IMR-90 (cell line): ENCODE data around the gene UNC13A. TPM values are rescaled to one million over a fixed set of nuclear protein-coding genes. Genes with fewer than 3 reads are reported as not detected.

Source experiments
- ATAC-seq: fragments of 200-7000 bp; cut with Tn5 transposase; 2 replicates; pipeline ENCODE4 v1.9.1; 2020; ENCODE audit warnings: low read depth, mild to moderate bottlenecking, moderate library complexity
- Bru-seq: library from RNA; stranded (reverse); fragments of 400-500 nt; gene quantifications from one replicate; lab custom pipeline; 2021; lab: Mats Ljungman, UMichigan
- BruChase-seq, 2 experiments: library from RNA; stranded (reverse); fragments of 400-500 nt; gene quantifications; one replicate each; lab custom pipeline; 2021; lab: Mats Ljungman, UMichigan
- BruUV-seq: library from RNA; stranded (reverse); fragments of 400-500 nt; replicated peaks from 2 replicates; lab custom pipeline; 2021; lab: Mats Ljungman, UMichigan
- CTCF ChIA-PET: fragments of 300-600 bp; formaldehyde crosslinking; extraction: SDS; loops from one replicate; lab custom pipeline; 2021; ENCODE audit warnings: antibody characterized with exemption; lab: Yijun Ruan, JAX
- POLR2A ChIA-PET: fragments of 300-600 bp; sonication (Branson Sonifier 250); formaldehyde crosslinking; loops from one replicate; lab custom pipeline; 2022; ENCODE audit warnings: antibody characterized with exemption; ENCODE audit not compliant: unreplicated experiment; lab: Charles Lee
- DNase-seq: peaks from one replicate; pipeline ENCODE4 v3.0.0; 2013
- H2AFZ ChIP-seq: replicated peaks from 2 replicates; pipeline ENCODE3; 2013; ENCODE audit warnings: low read length, mild to moderate bottlenecking; ENCODE audit not compliant: poor library complexity
- H2AK5ac ChIP-seq: 2 replicates; pipeline ENCODE4 v1.6.1; 2013; ENCODE audit warnings: low read depth, low read length, inconsistent platforms
- H2AK9ac ChIP-seq: replicated peaks from 2 replicates; pipeline ENCODE3; 2013; ENCODE audit warnings: mild to moderate bottlenecking, low read depth, low read length, moderate library complexity; ENCODE audit not compliant: poor library complexity
- H2BK120ac ChIP-seq: 2 replicates; pipeline ENCODE4 v1.6.1; 2013; ENCODE audit warnings: low read depth, low read length, inconsistent platforms
- H2BK15ac ChIP-seq: 3 replicates; pipeline ENCODE4 v1.6.1; 2013; ENCODE audit warnings: low read depth, low read length, inconsistent platforms
- H2BK20ac ChIP-seq: 2 replicates; pipeline ENCODE4 v1.6.1; 2013; ENCODE audit warnings: low read depth, mild to moderate bottlenecking, inconsistent platforms, low read length, moderate library complexity
- H2BK5ac ChIP-seq: 2 replicates; pipeline ENCODE4 v1.6.1; 2013; ENCODE audit warnings: mild to moderate bottlenecking, low read depth, low read length, inconsistent platforms; ENCODE audit not compliant: poor library complexity, severe bottlenecking
- H3K14ac ChIP-seq: replicated peaks from 2 replicates; pipeline ENCODE4 v1.6.1; 2013; ENCODE audit warnings: low read depth, low read length, inconsistent platforms
- H3K18ac ChIP-seq: 2 replicates; pipeline ENCODE4 v1.6.1; 2013; ENCODE audit warnings: low read depth, low read length, control low read depth
- H3K23ac ChIP-seq: 2 replicates; pipeline ENCODE4 v1.6.1; 2013; ENCODE audit warnings: low read depth, low read length, inconsistent platforms
- H3K27ac ChIP-seq: 2 replicates; pipeline ENCODE4 v1.5.1; 2013; ENCODE audit warnings: mild to moderate bottlenecking, control low read depth, low read length; ENCODE audit not compliant: insufficient read depth
- H3K27me3 ChIP-seq: 2 replicates; pipeline ENCODE4 v1.6.1; 2013; ENCODE audit warnings: low read length; ENCODE audit not compliant: control insufficient read depth, insufficient read depth
- H3K36me3 ChIP-seq: 2 replicates; pipeline ENCODE4 v1.6.1; 2013; ENCODE audit warnings: low read length, mixed read lengths; ENCODE audit not compliant: control insufficient read depth, insufficient read depth
- H3K4ac ChIP-seq: 2 replicates; pipeline ENCODE4 v1.6.1; 2013; ENCODE audit warnings: low read depth, low read length, inconsistent platforms
- H3K4me1 ChIP-seq: 2 replicates; pipeline ENCODE4 v1.6.1; 2013; ENCODE audit warnings: low read length, mixed read lengths; ENCODE audit not compliant: control insufficient read depth, insufficient read depth
- H3K4me2 ChIP-seq: 2 replicates; pipeline ENCODE4 v1.6.1; 2013; ENCODE audit warnings: low read depth, mild to moderate bottlenecking, control low read depth, low read length, moderate library complexity
- H3K4me3 ChIP-seq: 2 replicates; pipeline ENCODE4 v1.5.1; 2013; ENCODE audit warnings: low read depth, mild to moderate bottlenecking, control low read depth, low read length, moderate library complexity; ENCODE audit not compliant: insufficient read depth
- H3K56ac ChIP-seq: 2 replicates; pipeline ENCODE4 v1.6.1; 2013; ENCODE audit warnings: low read length, inconsistent platforms; ENCODE audit not compliant: insufficient read depth; ENCODE audit errors: extremely low read depth
- H3K79me1 ChIP-seq, 2 experiments: 2 replicates each; pipeline ENCODE4 v1.6.1; 2013; ENCODE audit warnings: low read length in 2 of 2, inconsistent platforms in 1 of 2, low read depth in 1 of 2
- H3K9ac ChIP-seq: 2 replicates; pipeline ENCODE4 v1.6.1; 2013; ENCODE audit warnings: low read depth, low read length, control low read depth
- H3K9me1 ChIP-seq: 2 replicates; pipeline ENCODE4 v1.6.1; 2013; ENCODE audit warnings: low read length, inconsistent platforms; ENCODE audit not compliant: insufficient read depth
- H3K9me3 ChIP-seq: 2 replicates; pipeline ENCODE4 v1.6.1; 2013; ENCODE audit warnings: low read length; ENCODE audit not compliant: control insufficient read depth, insufficient read depth
- H4K20me1 ChIP-seq: 2 replicates; pipeline ENCODE4 v1.6.1; 2013; ENCODE audit warnings: low read length, inconsistent platforms; ENCODE audit not compliant: insufficient read depth
- H4K5ac ChIP-seq: 2 replicates; pipeline ENCODE4 v1.6.1; 2013; ENCODE audit warnings: mild to moderate bottlenecking, low read depth, low read length, control low read depth
- H4K8ac ChIP-seq, 2 experiments: 2 replicates each; pipeline ENCODE4 v1.6.1; 2013; ENCODE audit warnings: low read depth in 2 of 2, low read length in 2 of 2, control low read depth in 1 of 2, inconsistent platforms in 1 of 2
- H4K91ac ChIP-seq: 2 replicates; pipeline ENCODE4 v1.6.1; 2013; ENCODE audit warnings: low read depth, low read length, inconsistent platforms; ENCODE audit not compliant: insufficient read depth
- BHLHE40 ChIP-seq: fragments of 150-350 bp; IDR thresholded peaks from 2 replicates; pipeline ENCODE4 v1.6.1; 2016; ENCODE audit warnings: mild to moderate bottlenecking, low read depth, low read length
- CEBPB ChIP-seq: IDR thresholded peaks from 2 replicates; pipeline ENCODE4 v1.6.1; 2012; ENCODE audit warnings: low read depth, low read length, improper control_type of control experiment
- MXI1 ChIP-seq: IDR thresholded peaks from 2 replicates; pipeline ENCODE4 v1.6.1; 2012; ENCODE audit warnings: low read depth, mild to moderate bottlenecking, low read length, moderate library complexity, borderline replicate concordance
- POLR2A ChIP-seq: IDR thresholded peaks from 2 replicates; pipeline ENCODE4 v1.6.1; 2012; ENCODE audit warnings: mild to moderate bottlenecking, low read depth, low read length
- RAD21 ChIP-seq: IDR thresholded peaks from 2 replicates; pipeline ENCODE4 v1.6.1; 2012; ENCODE audit warnings: low read length, improper control_type of control experiment
- RCOR1 ChIP-seq: IDR thresholded peaks from 2 replicates; pipeline ENCODE4 v1.6.1; 2012; ENCODE audit warnings: mild to moderate bottlenecking, low read length, improper control_type of control experiment; ENCODE audit not compliant: insufficient replicate concordance
- RFX5 ChIP-seq: IDR thresholded peaks from 2 replicates; pipeline ENCODE4 v1.8.0; 2012; ENCODE audit warnings: low read depth, mild to moderate bottlenecking, low read length, moderate library complexity
- SMC3 ChIP-seq: fragments of 150-350 bp; IDR thresholded peaks from 2 replicates; pipeline ENCODE4 v1.6.1; 2016; ENCODE audit warnings: low read depth, mild to moderate bottlenecking, antibody characterized with exemption, low read length, moderate library complexity
- USF2 ChIP-seq: fragments of 150-350 bp; IDR thresholded peaks from 2 replicates; pipeline ENCODE4 v1.6.1; 2017; ENCODE audit warnings: mild to moderate bottlenecking, antibody characterized with exemption, low read length, low read depth
- whole genome bisulfite sequencing, 2 experiments: methylation state at CpG; one replicate each; pipeline versions ENCODE4 v1.1.5 to v1.1.7; 2013; ENCODE audit warnings: missing lambda C conversion rate in 2 of 2; ENCODE audit not compliant: insufficient read length in 1 of 2; ENCODE audit errors: extremely low coverage in 2 of 2; 5-methylcytosine and 5-hydroxymethylcytosine counted together
- dilution Hi-C: fragments of 300-500 bp; cut with HindIII; formaldehyde crosslinking; loops from one replicate; pipeline ENCODE4 v1.14.3; 2018; ENCODE audit warnings: low sequenced_read_pairs; ENCODE audit not compliant: unreplicated experiment
- in situ Hi-C: fragments of 300-500 bp; cut with MboI; formaldehyde crosslinking; loops from 3 replicates; pipeline ENCODE4 v1.14.3; 2019; ENCODE audit warnings: low sequenced_read_pairs, inconsistent platforms, mixed read lengths
- intact Hi-C: fragments of 100-400 bp; cut with micrococcal nuclease; formaldehyde crosslinking; loops from 2 replicates; pipeline ENCODE4 v1.10.0; 2022
- long read RNA-seq: library from polyadenylated mRNA; unstranded; transcript quantifications from one replicate; pipeline ENCODE4 v2.0.0, GENCODE V29; 2021; ENCODE audit not compliant: unreplicated experiment
- polyA plus RNA-seq, 3 experiments: library from polyadenylated mRNA; depleted of rRNA; stranded (reverse); fragments of >200 nt; gene quantifications; 2 replicates each; pipeline ENCODE4 v1.2.3, GENCODE V29; 2012; ENCODE audit warnings: low replicate concordance in 1 of 3
- total RNA-seq: library from RNA; depleted of rRNA; stranded (reverse); fragments of >200 nt; gene quantifications from 2 replicates; pipeline ENCODE4 v1.2.3, GENCODE V29; 2012; rRNA removed
- TF ChIP-seq, protein P1 (sequence below): fragments of 150-350 bp; IDR thresholded peaks from 2 replicates; pipeline ENCODE4 v1.6.1; 2016; ENCODE audit warnings: low read depth, mild to moderate bottlenecking, low read length, moderate library complexity, borderline replicate concordance
- TF ChIP-seq, protein P2 (sequence below): conservative IDR thresholded peaks from 2 replicates; pipeline ENCODE4 v1.5.1; 2012; ENCODE audit warnings: mild to moderate bottlenecking, low read depth, low read length, improper control_type of control experiment

Gene UNC13A
- total RNA-seq (under 0.01 and 0.18 TPM in 2 replicates), polyA plus RNA-seq (2012; rRNA removed) (0.16 and 0.22 TPM in 2 replicates), Bru-seq, nascent RNA (percentile 2 among the genes with signal in this experiment), BruChase-seq, experiment 1, labeled RNA remaining after a 6-hour chase (percentile 4 among the genes with signal in this experiment), BruChase-seq, experiment 2, labeled RNA remaining after a 2-hour chase (percentile 6 among the genes with signal in this experiment)
- polyA plus RNA-seq (2012; cell fraction: cytosol; rRNA removed) = 0.09 and 0.15 TPM in 2 replicates
- polyA plus RNA-seq (2012; cell fraction: nucleus; rRNA removed; ENCODE audit: low replicate concordance) = 0.52 and 0.56 TPM in 2 replicates
- long read RNA-seq = 0 reads

DNA sequence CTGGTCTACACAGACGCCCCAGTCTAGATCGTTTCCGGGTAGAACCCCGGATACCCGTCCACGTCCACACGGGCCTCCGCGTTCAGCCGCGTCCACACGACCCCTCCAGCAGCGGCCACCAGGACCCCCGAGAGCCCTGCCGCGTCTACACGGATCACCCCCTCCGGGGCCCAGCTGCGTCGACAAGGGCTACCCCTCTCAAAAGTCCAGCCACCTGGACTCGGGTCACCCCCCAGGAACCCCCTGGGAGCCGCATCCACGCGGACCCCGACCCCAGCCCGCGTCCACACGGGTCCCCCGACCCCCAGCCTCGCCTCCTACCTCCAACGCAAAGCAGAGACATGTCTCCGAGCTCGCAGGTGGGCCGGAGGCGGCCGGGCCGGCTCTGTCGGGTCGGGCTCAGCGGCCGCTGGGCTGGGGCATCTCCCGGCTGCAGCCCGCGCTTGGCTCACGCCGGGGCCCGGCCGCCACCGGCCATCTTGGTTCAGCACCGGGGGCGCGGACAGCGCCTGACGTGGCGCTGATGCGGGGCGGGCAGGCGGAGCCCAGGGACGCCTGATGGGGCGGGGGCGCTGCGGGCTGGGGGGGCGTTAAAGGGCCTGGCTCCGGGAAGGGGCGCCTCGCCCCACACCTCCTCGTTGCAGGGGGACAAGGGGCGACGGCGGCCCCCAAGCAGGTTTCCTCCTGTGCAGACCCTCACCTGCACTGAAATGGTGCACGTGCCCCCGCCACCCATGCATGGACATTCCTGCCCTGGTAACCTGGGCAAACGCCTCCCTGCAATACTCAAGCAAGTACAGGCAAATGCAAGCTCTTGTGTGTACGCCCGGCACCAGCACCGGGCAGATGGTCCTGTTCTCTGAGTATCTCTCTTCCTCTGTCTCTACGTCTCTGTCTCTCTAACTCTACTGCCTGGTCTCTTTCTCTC lies at the start of gene UNC13A:
TSS of gene UNC13A (minus strand) at position 498 of the 928 bp plus-strand sequence. CDS start at position 343, 155 bp downstream.
- WGBS, 2 experiments = 5% methylated on average over 41 of the region's 77 CpGs; no CpG with 5 or more reads in 1 of the 2 experiments
- H3K9me1 ChIP-seq = peaks cover 5% of the 10 kb centered on the region; the same call in 1 of the 2 replicates
- H3K4me3 ChIP-seq = no peak within 1 kb of the TSS
- no TSS peak for BruUV-seq
- no peaks in the 10 kb centered on the region for H3K36me3 ChIP-seq
- no peak within 1 kb of the TSS for H2BK5ac ChIP-seq
- H3K18ac ChIP-seq = no peak within 1 kb of the TSS
- no peak within 1 kb of the TSS for H4K91ac ChIP-seq
- H3K9me3 ChIP-seq = no peaks in the 10 kb centered on the region
- H4K20me1 ChIP-seq = no peaks in the 10 kb centered on the region; the same call in 1 of the 2 replicates
- in situ Hi-C loops = no loop called here
- dilution Hi-C loops = no loop called here
- peaks cover 25% of the 10 kb centered on the region for H3K27me3 ChIP-seq
- H3K27ac ChIP-seq = no peak within 1 kb of the TSS
- H3K4me1 ChIP-seq = peaks cover 4% of the 10 kb centered on the region
- H2BK20ac ChIP-seq = no peak within 1 kb of the TSS
- H2BK15ac ChIP-seq = no peak within 1 kb of the TSS
- H3K4me2 ChIP-seq = peak within 1 kb of the TSS; percentile 71; the same call in 1 of the 2 replicates
- DNase-seq (peak; percentile 29), ATAC-seq (peak; percentile 99)
- H2AFZ ChIP-seq = peak within 1 kb of the TSS; percentile 72
- H3K14ac ChIP-seq = no peak within 1 kb of the TSS
- H3K56ac ChIP-seq = no peak within 1 kb of the TSS
- no peak within 1 kb of the TSS for H3K23ac ChIP-seq
- POLR2A ChIA-PET = no interaction called here
- no peak within 1 kb of the TSS for H3K9ac ChIP-seq
- no peaks in the 10 kb centered on the region for H3K79me1 ChIP-seq
- H3K4ac ChIP-seq = no peak within 1 kb of the TSS
- no peak within 1 kb of the TSS for H4K8ac ChIP-seq
- no peak within 1 kb of the TSS for H2AK5ac ChIP-seq
- CTCF ChIA-PET = interaction anchor here (0.6 kb wide), 1 partner anchor 76 kb away, joined by 4 read pairs; no protein-coding TSS in a partner anchor
- intact Hi-C loops = no loop called here
- no peak within 1 kb of the TSS for H4K5ac ChIP-seq
- H2BK120ac ChIP-seq = no peak within 1 kb of the TSS
- H2AK9ac ChIP-seq = peak within 1 kb of the TSS; percentile 82
- no peak for TF ChIP-seq USF2
- TF ChIP-seq, protein P1, sequence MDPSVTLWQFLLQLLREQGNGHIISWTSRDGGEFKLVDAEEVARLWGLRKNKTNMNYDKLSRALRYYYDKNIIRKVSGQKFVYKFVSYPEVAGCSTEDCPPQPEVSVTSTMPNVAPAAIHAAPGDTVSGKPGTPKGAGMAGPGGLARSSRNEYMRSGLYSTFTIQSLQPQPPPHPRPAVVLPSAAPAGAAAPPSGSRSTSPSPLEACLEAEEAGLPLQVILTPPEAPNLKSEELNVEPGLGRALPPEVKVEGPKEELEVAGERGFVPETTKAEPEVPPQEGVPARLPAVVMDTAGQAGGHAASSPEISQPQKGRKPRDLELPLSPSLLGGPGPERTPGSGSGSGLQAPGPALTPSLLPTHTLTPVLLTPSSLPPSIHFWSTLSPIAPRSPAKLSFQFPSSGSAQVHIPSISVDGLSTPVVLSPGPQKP = no peak
- no peak for TF ChIP-seq SMC3
- no peak; the same call in 1 of the 2 replicates for TF ChIP-seq BHLHE40
- TF ChIP-seq POLR2A = no peak
- TF ChIP-seq, protein P2, sequence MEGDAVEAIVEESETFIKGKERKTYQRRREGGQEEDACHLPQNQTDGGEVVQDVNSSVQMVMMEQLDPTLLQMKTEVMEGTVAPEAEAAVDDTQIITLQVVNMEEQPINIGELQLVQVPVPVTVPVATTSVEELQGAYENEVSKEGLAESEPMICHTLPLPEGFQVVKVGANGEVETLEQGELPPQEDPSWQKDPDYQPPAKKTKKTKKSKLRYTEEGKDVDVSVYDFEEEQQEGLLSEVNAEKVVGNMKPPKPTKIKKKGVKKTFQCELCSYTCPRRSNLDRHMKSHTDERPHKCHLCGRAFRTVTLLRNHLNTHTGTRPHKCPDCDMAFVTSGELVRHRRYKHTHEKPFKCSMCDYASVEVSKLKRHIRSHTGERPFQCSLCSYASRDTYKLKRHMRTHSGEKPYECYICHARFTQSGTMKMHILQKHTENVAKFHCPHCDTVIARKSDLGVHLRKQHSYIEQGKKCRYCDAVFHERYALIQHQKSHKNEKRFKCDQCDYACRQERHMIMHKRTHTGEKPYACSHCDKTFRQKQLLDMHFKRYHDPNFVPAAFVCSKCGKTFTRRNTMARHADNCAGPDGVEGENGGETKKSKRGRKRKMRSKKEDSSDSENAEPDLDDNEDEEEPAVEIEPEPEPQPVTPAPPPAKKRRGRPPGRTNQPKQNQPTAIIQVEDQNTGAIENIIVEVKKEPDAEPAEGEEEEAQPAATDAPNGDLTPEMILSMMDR = no peak
- TF ChIP-seq CEBPB = no peak
- 0 out of 2 replicates have a peak, but pooled peaks have one; percentile 34 for TF ChIP-seq MXI1
- TF ChIP-seq RFX5 = no peak
- no peak for TF ChIP-seq RCOR1
- no peak for TF ChIP-seq RAD21
